Inflammatory macrophage treated with lipopolysaccharide for 1 hour (primary cell): ENCODE results near the gene CMTM5.
"Not testable (repeated sequence)": the region's sequence is repeated elsewhere in the genome, so short reads cannot be mapped to it uniquely, and the experiment has no call there.

Experiments used
- DNase-seq, 2 donors: peaks; one replicate each; pipeline ENCODE4 v3.0.0-alpha.2; 2020 to 2022

The CMTM5 gene

GRCh38 chr14:23415821-23416778 lies 39.3 kb downstream of the CMTM5 start:
- DNase-seq = no peak

GRCh38 chr14:23416801-23417200 lies 40.0 kb downstream of the CMTM5 start:
- DNase-seq = no peak

- DNase-seq = not testable (repeated sequence)
Measured at GRCh38 chr14:23417269-23417668, 40.4 kb downstream of the CMTM5 start.

- DNase-seq = no peak
Measured at GRCh38 chr14:23418021-23418420, 41.2 kb downstream of the CMTM5 start.

- not testable (repeated sequence) for DNase-seq
Measured at GRCh38 chr14:23419646-23420045, 42.8 kb downstream of the CMTM5 start.

GRCh38 chr14:23421594-23421993 lies 44.7 kb downstream of the CMTM5 start:
- DNase-seq = no peak

GRCh38 chr14:23423657-23424056 lies 46.8 kb downstream of the CMTM5 start:
- no peak for DNase-seq

GRCh38 chr14:23425169-23425568 lies 48.3 kb downstream of the CMTM5 start:
- DNase-seq = no peak

- DNase-seq = not testable (repeated sequence)
Measured at GRCh38 chr14:23425798-23426197, 49.0 kb downstream of the CMTM5 start.

- DNase-seq = no peak
Measured at GRCh38 chr14:23428686-23429495, 52.0 kb downstream of the CMTM5 start.
